GM23338 (cell line): ENCODE measurements around the gene ZFP69. TPM values are rescaled to one million over a fixed set of nuclear protein-coding genes. Genes with fewer than 3 reads are reported as not detected.

ENCODE experiments used
- ATAC-seq: fragments of 200-7000 bp; cut with Tn5 transposase; 3 replicates; pipeline ENCODE4 v1.9.1; 2020
- DNase-seq: peaks from one replicate; pipeline ENCODE4 v3.0.0-alpha.2; 2015; ENCODE audit warnings: low spot score
- H2AFZ ChIP-seq: fragments of 200-600 bp; sonication (generic); 2 replicates; pipeline ENCODE4 v1.8.0; 2016; ENCODE audit warnings: antibody characterized with exemption, mild to moderate bottlenecking, moderate library complexity
- H3F3A ChIP-seq: fragments of 200-600 bp; sonication (generic); replicated peaks from 2 replicates; pipeline ENCODE4 v1.8.0; 2017; ENCODE audit warnings: antibody characterized with exemption, mixed run types, low read depth
- H3K27ac ChIP-seq: fragments of 200-600 bp; sonication (generic); 2 replicates; pipeline ENCODE4 v1.6.1; 2016; ENCODE audit warnings: low read depth
- H3K27me3 ChIP-seq: fragments of 200-600 bp; sonication (generic); 2 replicates; pipeline ENCODE4 v1.8.0; 2016; ENCODE audit warnings: mild to moderate bottlenecking, mixed run types, moderate library complexity; ENCODE audit not compliant: insufficient read depth
- H3K36me3 ChIP-seq: fragments of 200-600 bp; sonication (generic); 2 replicates; pipeline ENCODE4 v1.8.0; 2016; ENCODE audit warnings: mild to moderate bottlenecking; ENCODE audit not compliant: insufficient read depth
- H3K4me1 ChIP-seq: fragments of 200-600 bp; sonication (generic); 2 replicates; pipeline ENCODE4 v1.8.0; 2016; ENCODE audit warnings: mild to moderate bottlenecking, moderate library complexity; ENCODE audit not compliant: insufficient read depth
- H3K4me2 ChIP-seq: fragments of 200-600 bp; sonication (generic); 2 replicates; pipeline ENCODE4 v1.7.1; 2017; ENCODE audit warnings: mixed run types
- H3K4me3 ChIP-seq: fragments of 200-600 bp; sonication (generic); 2 replicates; pipeline ENCODE4 v1.6.1; 2016; ENCODE audit warnings: mixed run types
- H3K79me2 ChIP-seq: fragments of 200-600 bp; sonication (generic); replicated peaks from 2 replicates; pipeline ENCODE4 v1.8.0; 2017; ENCODE audit warnings: mild to moderate bottlenecking; ENCODE audit not compliant: insufficient read depth
- H3K9me2 ChIP-seq: fragments of 200-600 bp; sonication (generic); 2 replicates; pipeline ENCODE4 v1.8.0; 2017; ENCODE audit not compliant: insufficient read depth
- H4K20me1 ChIP-seq: fragments of 200-600 bp; sonication (generic); replicated peaks from 2 replicates; pipeline ENCODE4 v1.8.0; 2017; ENCODE audit warnings: mild to moderate bottlenecking; ENCODE audit not compliant: insufficient read depth
- H3K27ac Mint-ChIP-seq: 2 replicates; pipeline ENCODE4 v1.8.0; 2020; ENCODE audit warnings: inconsistent platforms, mild to moderate bottlenecking, moderate library complexity, mixed read lengths
- H3K27me3 Mint-ChIP-seq: 3 replicates; pipeline ENCODE4 v1.8.0; 2022; ENCODE audit warnings: low read depth, mild to moderate bottlenecking, moderate library complexity, mixed read lengths, inconsistent platforms; ENCODE audit not compliant: insufficient read depth, poor library complexity
- H3K36me3 Mint-ChIP-seq: 3 replicates; pipeline ENCODE4 v1.8.0; 2021; ENCODE audit warnings: low read depth, mild to moderate bottlenecking, inconsistent platforms, moderate library complexity, mixed read lengths
- H3K4me1 Mint-ChIP-seq: 3 replicates; pipeline ENCODE4 v1.8.0; 2020; ENCODE audit warnings: mild to moderate bottlenecking, inconsistent platforms, mixed read lengths
- H3K4me3 Mint-ChIP-seq: 3 replicates; pipeline ENCODE4 v1.8.0; 2021; ENCODE audit warnings: moderate library complexity, mild to moderate bottlenecking, inconsistent platforms, mixed read lengths
- H3K9me3 Mint-ChIP-seq: 3 replicates; pipeline ENCODE4 v1.8.0; 2020; ENCODE audit warnings: moderate library complexity, mild to moderate bottlenecking, inconsistent platforms, mixed read lengths
- CREB1 ChIP-seq: fragments of 250-450 bp; sonication (Bioruptor Pico); IDR thresholded peaks from 2 replicates; pipeline ENCODE4 v1.5.0; 2020; ENCODE audit warnings: low read depth, mild to moderate bottlenecking, moderate library complexity
- CTCF ChIP-seq, 2 experiments: fragments of 200-600 bp in 1 of 2; sonication (generic) in 1 of 2; conservative IDR thresholded peaks; 2 replicates each; pipeline versions ENCODE4 v1.5.1 to v1.6.1; 2016 to 2017; ENCODE audit warnings: antibody characterized with exemption in 2 of 2, low read depth in 2 of 2, mild to moderate bottlenecking in 2 of 2, moderate library complexity in 1 of 2
- EZH2 ChIP-seq: fragments of 200-600 bp; sonication (generic); IDR thresholded peaks from one replicate; pipeline ENCODE4 v1.8.0; 2017; ENCODE audit warnings: antibody characterized with exemption, mild to moderate bottlenecking, low read depth; ENCODE audit not compliant: unreplicated experiment
- EZH2phosphoT487 ChIP-seq: fragments of 200-600 bp; sonication (generic); IDR thresholded peaks from one replicate; pipeline ENCODE4 v1.8.1; 2018; ENCODE audit warnings: antibody characterized with exemption; ENCODE audit not compliant: unreplicated experiment
- JUNB ChIP-seq: IDR thresholded peaks from one replicate; pipeline ENCODE4 v1.6.1; 2016; ENCODE audit warnings: antibody characterized with exemption; ENCODE audit not compliant: unreplicated experiment
- NANOG ChIP-seq: IDR thresholded peaks from 2 replicates; pipeline ENCODE4 v1.6.1; 2016; ENCODE audit warnings: antibody characterized with exemption, borderline replicate concordance
- POLR2AphosphoS5 ChIP-seq: IDR thresholded peaks from 2 replicates; pipeline ENCODE4 v1.6.1; 2016; ENCODE audit warnings: antibody characterized with exemption, low read depth
- REST ChIP-seq: IDR thresholded peaks from one replicate; pipeline ENCODE4 v1.6.1; 2018; ENCODE audit warnings: antibody characterized with exemption; ENCODE audit not compliant: unreplicated experiment
- ZNF114 ChIP-seq: fragments of 250-450 bp; sonication (Bioruptor Pico); IDR thresholded peaks from 2 replicates; pipeline ENCODE4 v1.5.0; 2020; ENCODE audit warnings: mild to moderate bottlenecking, moderate library complexity
- ZNF331 ChIP-seq: fragments of 250-450 bp; sonication (Bioruptor Pico); IDR thresholded peaks from 2 replicates; pipeline ENCODE4 v1.5.0; 2020; ENCODE audit warnings: low read depth, mild to moderate bottlenecking, moderate library complexity
- ZNF462 ChIP-seq: fragments of 250-450 bp; sonication (Bioruptor Pico); IDR thresholded peaks from 2 replicates; pipeline ENCODE4 v1.5.0; 2020; ENCODE audit warnings: mild to moderate bottlenecking, moderate library complexity
- polyA plus RNA-seq: library from polyadenylated mRNA; unstranded; fragments of >200 nt; fragmentation: Nextera tagmentation; extraction: Ambion mirVana; gene quantifications from 2 replicates; pipeline ENCODE4 v1.2.1, GENCODE V29; 2016
- total RNA-seq: library from RNA; depleted of rRNA; stranded (reverse); fragments of >200 nt; shearing (Covaris generic); gene quantifications from 2 replicates; pipeline ENCODE4 v1.2.3, GENCODE V29; 2014

ZFP69 gene
- total and polyA plus RNA-seq, 2 experiments from 2014 or later = 4.6 to 5.1 TPM

- Mint-ChIP-seq H3K36me3 (peaks cover 23% of the 10 kb centered on the region), H3K4me1 (peaks cover 15% of the 10 kb centered on the region), H3K27me3 (peaks cover 12% of the 10 kb centered on the region), H3K9me3 (peaks cover 24% of the 10 kb centered on the region), H3K4me3 (no peak overlapping the region), H3K27ac (no peak overlapping the region)
- peaks cover 8% of the 10 kb centered on the region; the same call in 1 of the 2 replicates for H4K20me1 ChIP-seq
- TF ChIP-seq JUNB = no peak
- no peak overlapping the region for H3K27ac ChIP-seq
- no peak overlapping the region for H2AFZ ChIP-seq
- no peaks in the 10 kb centered on the region for H3K79me2 ChIP-seq
- no peaks in the 10 kb centered on the region for H3K36me3 ChIP-seq
- H3F3A ChIP-seq = no peaks in the 10 kb centered on the region
- DNase-seq (no peak), ATAC-seq (no peak)
- no peak overlapping the region for H3K4me2 ChIP-seq
- 0 out of 2 replicates have a peak, but pooled peaks cover 8% of the 10 kb centered on the region for H3K27me3 ChIP-seq
- no peak overlapping the region for H3K4me3 ChIP-seq
- H3K4me1 ChIP-seq = no peaks in the 10 kb centered on the region; the same call in 1 of the 2 replicates
- no peaks in the 10 kb centered on the region for H3K9me2 ChIP-seq
Observed at GRCh38 chr1:40479156-40479555, 2.1 kb downstream of the ZFP69 start.

GRCh38 chr1:40495315-40495903 lies 18.3 kb downstream of the ZFP69 start:
- H3K4me1 Mint-ChIP-seq = no peaks in the 10 kb centered on the region
- Histone ChIP-seq H3K9me2 (no peaks in the 10 kb centered on the region), H3K4me2 (no peak overlapping the region), H3K36me3 (peaks cover 26% of the 10 kb centered on the region), H3K27ac (no peak overlapping the region), H3K4me3 (no peak overlapping the region), H4K20me1 (no peaks in the 10 kb centered on the region), H2AFZ (no peak overlapping the region), H3K27me3 (no peaks in the 10 kb centered on the region), H3K4me1 (no peaks in the 10 kb centered on the region), H3K79me2 (no peaks in the 10 kb centered on the region), H3F3A (no peaks in the 10 kb centered on the region)
- no peak overlapping the region for H3K27ac Mint-ChIP-seq
- H3K36me3 Mint-ChIP-seq = peaks cover 85% of the 10 kb centered on the region
- no peak overlapping the region for H3K4me3 Mint-ChIP-seq
- H3K9me3 Mint-ChIP-seq = peaks cover 68% of the 10 kb centered on the region
- no peak for DNase-seq
- H3K27me3 Mint-ChIP-seq = peaks cover 2% of the 10 kb centered on the region
- ATAC-seq = no peak
- TF ChIP-seq CREB1 (CRISPR knock-in tag) (no peak), CTCF (conservative IDR thresholded peaks at IDR 0.05; ENCODE audit: low read depth in 2 of 2) (no peak), JUNB (no peak), NANOG (no peak), POLR2AphosphoS5 (no peak), ZNF462 (no peak), ZNF114 (CRISPR knock-in tag) (no peak), EZH2phosphoT487 (no peak), EZH2 (no peak), ZNF331 (CRISPR knock-in tag) (no peak), REST (no peak)
